IMR-90 (cell line): Measurements from ENCODE around the gene PRF1. TPM values are rescaled to one million over a fixed set of nuclear protein-coding genes. Genes with fewer than 3 reads are reported as not detected.
A peak's percentile ranks its signal among the peaks of the same experiment; 100 is the strongest.

ENCODE experiments used
- ATAC-seq: fragments of 200-7000 bp; cut with Tn5 transposase; 2 replicates; pipeline ENCODE4 v1.9.1; 2020; ENCODE audit warnings: low read depth, mild to moderate bottlenecking, moderate library complexity
- BruUV-seq: library from RNA; stranded (reverse); fragments of 400-500 nt; replicated peaks from 2 replicates; lab custom pipeline; 2021; lab: Mats Ljungman, UMichigan
- CTCF ChIA-PET: fragments of 300-600 bp; formaldehyde crosslinking; extraction: SDS; loops from one replicate; lab custom pipeline; 2021; ENCODE audit warnings: antibody characterized with exemption; lab: Yijun Ruan, JAX
- POLR2A ChIA-PET: fragments of 300-600 bp; sonication (Branson Sonifier 250); formaldehyde crosslinking; loops from one replicate; lab custom pipeline; 2022; ENCODE audit warnings: antibody characterized with exemption; ENCODE audit not compliant: unreplicated experiment; lab: Charles Lee
- DNase-seq: peaks from one replicate; pipeline ENCODE4 v3.0.0; 2013
- H2AFZ ChIP-seq: replicated peaks from 2 replicates; pipeline ENCODE3; 2013; ENCODE audit warnings: low read length, mild to moderate bottlenecking; ENCODE audit not compliant: poor library complexity
- H2AK5ac ChIP-seq: 2 replicates; pipeline ENCODE4 v1.6.1; 2013; ENCODE audit warnings: low read depth, low read length, inconsistent platforms
- H2AK9ac ChIP-seq: replicated peaks from 2 replicates; pipeline ENCODE3; 2013; ENCODE audit warnings: mild to moderate bottlenecking, low read depth, low read length, moderate library complexity; ENCODE audit not compliant: poor library complexity
- H2BK120ac ChIP-seq: 2 replicates; pipeline ENCODE4 v1.6.1; 2013; ENCODE audit warnings: low read depth, low read length, inconsistent platforms
- H2BK15ac ChIP-seq: 3 replicates; pipeline ENCODE4 v1.6.1; 2013; ENCODE audit warnings: low read depth, low read length, inconsistent platforms
- H2BK20ac ChIP-seq: 2 replicates; pipeline ENCODE4 v1.6.1; 2013; ENCODE audit warnings: low read depth, mild to moderate bottlenecking, inconsistent platforms, low read length, moderate library complexity
- H2BK5ac ChIP-seq: 2 replicates; pipeline ENCODE4 v1.6.1; 2013; ENCODE audit warnings: mild to moderate bottlenecking, low read depth, low read length, inconsistent platforms; ENCODE audit not compliant: poor library complexity, severe bottlenecking
- H3K14ac ChIP-seq: replicated peaks from 2 replicates; pipeline ENCODE4 v1.6.1; 2013; ENCODE audit warnings: low read depth, low read length, inconsistent platforms
- H3K18ac ChIP-seq: 2 replicates; pipeline ENCODE4 v1.6.1; 2013; ENCODE audit warnings: low read depth, low read length, control low read depth
- H3K23ac ChIP-seq: 2 replicates; pipeline ENCODE4 v1.6.1; 2013; ENCODE audit warnings: low read depth, low read length, inconsistent platforms
- H3K27ac ChIP-seq: 2 replicates; pipeline ENCODE4 v1.5.1; 2013; ENCODE audit warnings: mild to moderate bottlenecking, control low read depth, low read length; ENCODE audit not compliant: insufficient read depth
- H3K27me3 ChIP-seq: 2 replicates; pipeline ENCODE4 v1.6.1; 2013; ENCODE audit warnings: low read length; ENCODE audit not compliant: control insufficient read depth, insufficient read depth
- H3K36me3 ChIP-seq: 2 replicates; pipeline ENCODE4 v1.6.1; 2013; ENCODE audit warnings: low read length, mixed read lengths; ENCODE audit not compliant: control insufficient read depth, insufficient read depth
- H3K4ac ChIP-seq: 2 replicates; pipeline ENCODE4 v1.6.1; 2013; ENCODE audit warnings: low read depth, low read length, inconsistent platforms
- H3K4me1 ChIP-seq: 2 replicates; pipeline ENCODE4 v1.6.1; 2013; ENCODE audit warnings: low read length, mixed read lengths; ENCODE audit not compliant: control insufficient read depth, insufficient read depth
- H3K4me2 ChIP-seq: 2 replicates; pipeline ENCODE4 v1.6.1; 2013; ENCODE audit warnings: low read depth, mild to moderate bottlenecking, control low read depth, low read length, moderate library complexity
- H3K4me3 ChIP-seq: 2 replicates; pipeline ENCODE4 v1.5.1; 2013; ENCODE audit warnings: low read depth, mild to moderate bottlenecking, control low read depth, low read length, moderate library complexity; ENCODE audit not compliant: insufficient read depth
- H3K56ac ChIP-seq: 2 replicates; pipeline ENCODE4 v1.6.1; 2013; ENCODE audit warnings: low read length, inconsistent platforms; ENCODE audit not compliant: insufficient read depth; ENCODE audit errors: extremely low read depth
- H3K79me1 ChIP-seq, 2 experiments: 2 replicates each; pipeline ENCODE4 v1.6.1; 2013; ENCODE audit warnings: low read length in 2 of 2, inconsistent platforms in 1 of 2, low read depth in 1 of 2
- H3K9ac ChIP-seq: 2 replicates; pipeline ENCODE4 v1.6.1; 2013; ENCODE audit warnings: low read depth, low read length, control low read depth
- H3K9me1 ChIP-seq: 2 replicates; pipeline ENCODE4 v1.6.1; 2013; ENCODE audit warnings: low read length, inconsistent platforms; ENCODE audit not compliant: insufficient read depth
- H3K9me3 ChIP-seq: 2 replicates; pipeline ENCODE4 v1.6.1; 2013; ENCODE audit warnings: low read length; ENCODE audit not compliant: control insufficient read depth, insufficient read depth
- H4K20me1 ChIP-seq: 2 replicates; pipeline ENCODE4 v1.6.1; 2013; ENCODE audit warnings: low read length, inconsistent platforms; ENCODE audit not compliant: insufficient read depth
- H4K5ac ChIP-seq: 2 replicates; pipeline ENCODE4 v1.6.1; 2013; ENCODE audit warnings: mild to moderate bottlenecking, low read depth, low read length, control low read depth
- H4K8ac ChIP-seq, 2 experiments: 2 replicates each; pipeline ENCODE4 v1.6.1; 2013; ENCODE audit warnings: low read depth in 2 of 2, low read length in 2 of 2, control low read depth in 1 of 2, inconsistent platforms in 1 of 2
- H4K91ac ChIP-seq: 2 replicates; pipeline ENCODE4 v1.6.1; 2013; ENCODE audit warnings: low read depth, low read length, inconsistent platforms; ENCODE audit not compliant: insufficient read depth
- BHLHE40 ChIP-seq: fragments of 150-350 bp; IDR thresholded peaks from 2 replicates; pipeline ENCODE4 v1.6.1; 2016; ENCODE audit warnings: mild to moderate bottlenecking, low read depth, low read length
- CHD1 ChIP-seq: IDR thresholded peaks from 2 replicates; pipeline ENCODE4 v1.6.1; 2012; ENCODE audit warnings: low read depth, low read length, improper control_type of control experiment
- CTCF ChIP-seq: conservative IDR thresholded peaks from 2 replicates; pipeline ENCODE4 v1.5.1; 2012; ENCODE audit warnings: mild to moderate bottlenecking, low read depth, low read length, improper control_type of control experiment
- ELK1 ChIP-seq: fragments of 150-350 bp; IDR thresholded peaks from 2 replicates; pipeline ENCODE4 v1.6.1; 2016; ENCODE audit warnings: low read depth, mild to moderate bottlenecking, low read length, moderate library complexity, borderline replicate concordance
- FOS ChIP-seq: fragments of 150-350 bp; IDR thresholded peaks from 2 replicates; pipeline ENCODE4 v1.6.1; 2016; ENCODE audit warnings: low read depth, low read length
- MAZ ChIP-seq: IDR thresholded peaks from 2 replicates; pipeline ENCODE4 v1.6.1; 2012; ENCODE audit warnings: low read depth, mild to moderate bottlenecking, low read length, improper control_type of control experiment, moderate library complexity, borderline replicate concordance
- MXI1 ChIP-seq: IDR thresholded peaks from 2 replicates; pipeline ENCODE4 v1.6.1; 2012; ENCODE audit warnings: low read depth, mild to moderate bottlenecking, low read length, moderate library complexity, borderline replicate concordance
- POLR2A ChIP-seq: IDR thresholded peaks from 2 replicates; pipeline ENCODE4 v1.6.1; 2012; ENCODE audit warnings: mild to moderate bottlenecking, low read depth, low read length
- RCOR1 ChIP-seq: IDR thresholded peaks from 2 replicates; pipeline ENCODE4 v1.6.1; 2012; ENCODE audit warnings: mild to moderate bottlenecking, low read length, improper control_type of control experiment; ENCODE audit not compliant: insufficient replicate concordance
- RFX5 ChIP-seq: IDR thresholded peaks from 2 replicates; pipeline ENCODE4 v1.8.0; 2012; ENCODE audit warnings: low read depth, mild to moderate bottlenecking, low read length, moderate library complexity
- SMC3 ChIP-seq: fragments of 150-350 bp; IDR thresholded peaks from 2 replicates; pipeline ENCODE4 v1.6.1; 2016; ENCODE audit warnings: low read depth, mild to moderate bottlenecking, antibody characterized with exemption, low read length, moderate library complexity
- WGBS, 2 experiments: methylation state at CpG; one replicate each; pipeline versions ENCODE4 v1.1.5 to v1.1.7; 2013; ENCODE audit warnings: missing lambda C conversion rate in 2 of 2; ENCODE audit not compliant: insufficient read length in 1 of 2; ENCODE audit errors: extremely low coverage in 2 of 2; 5-methylcytosine and 5-hydroxymethylcytosine counted together
- dilution Hi-C: fragments of 300-500 bp; cut with HindIII; formaldehyde crosslinking; loops from one replicate; pipeline ENCODE4 v1.14.3; 2018; ENCODE audit warnings: low sequenced_read_pairs; ENCODE audit not compliant: unreplicated experiment
- in situ Hi-C: fragments of 300-500 bp; cut with MboI; formaldehyde crosslinking; loops from 3 replicates; pipeline ENCODE4 v1.14.3; 2019; ENCODE audit warnings: low sequenced_read_pairs, inconsistent platforms, mixed read lengths
- intact Hi-C: fragments of 100-400 bp; cut with micrococcal nuclease; formaldehyde crosslinking; loops from 2 replicates; pipeline ENCODE4 v1.10.0; 2022
- polyA plus RNA-seq, 3 experiments: library from polyadenylated mRNA; depleted of rRNA; stranded (reverse); fragments of >200 nt; gene quantifications; 2 replicates each; pipeline ENCODE4 v1.2.3, GENCODE V29; 2012; ENCODE audit warnings: low replicate concordance in 1 of 3
- total RNA-seq: library from RNA; depleted of rRNA; stranded (reverse); fragments of >200 nt; gene quantifications from 2 replicates; pipeline ENCODE4 v1.2.3, GENCODE V29; 2012

Gene PRF1
- total and polyA plus RNA-seq, 2 of the 4 experiments (the other 2 are of a cell fraction): not detected

GRCh38 chr10:70578371-70578947 lies 24.1 kb downstream of the PRF1 start:
- no peak overlapping the region for H4K8ac ChIP-seq
- H4K20me1 ChIP-seq: no peaks in the 10 kb centered on the region
- no peak overlapping the region for H3K27ac ChIP-seq
- no peak overlapping the region for H2BK5ac ChIP-seq
- H2BK120ac ChIP-seq: no peak overlapping the region
- H3K9me1 ChIP-seq: 0 out of 2 replicates have a peak, but pooled peaks cover 3% of the 10 kb centered on the region
- no peak overlapping the region for H3K23ac ChIP-seq
- ChIA-PET CTCF (no interaction called here), POLR2A (no interaction called here)
- H2AK5ac ChIP-seq: no peak overlapping the region
- H4K91ac ChIP-seq: no peak overlapping the region
- in situ Hi-C loops (no loop called here), intact Hi-C loops (no loop called here), dilution Hi-C loops (no loop called here)
- H3K56ac ChIP-seq: no peak overlapping the region
- no peak overlapping the region for H3K4me3 ChIP-seq
- H3K27me3 ChIP-seq: peaks cover 4% of the 10 kb centered on the region
- no peaks in the 10 kb centered on the region for H3K9me3 ChIP-seq
- no peak for ATAC-seq
- peak overlapping the region; percentile 17; the same call in 1 of the 2 replicates for H3K4me2 ChIP-seq
- H4K5ac ChIP-seq: no peak overlapping the region
- H2AK9ac ChIP-seq: no peak overlapping the region
- H3K4me1 ChIP-seq: 0 out of 2 replicates have a peak, but pooled peaks cover 2% of the 10 kb centered on the region
- peak; percentile 56 for DNase-seq
- H2AFZ ChIP-seq: no peak overlapping the region
- TF ChIP-seq ELK1 (no peak), MAZ (no peak), FOS (no peak), CTCF (no peak), CHD1 (no peak), SMC3 (no peak), RCOR1 (no peak), BHLHE40 (no peak), POLR2A (no peak), MXI1 (no peak), RFX5 (no peak)
- H3K18ac ChIP-seq: no peak overlapping the region
- H2BK15ac ChIP-seq: no peak overlapping the region
- H3K9ac ChIP-seq: no peak overlapping the region
- BruUV-seq: no TSS peak
- WGBS, 2 experiments: no CpG with 5 or more reads among the region's 7 CpGs
- H3K14ac ChIP-seq: no peak overlapping the region
- no peaks in the 10 kb centered on the region for H3K36me3 ChIP-seq
- no peak overlapping the region for H2BK20ac ChIP-seq
- H3K79me1 ChIP-seq: no peaks in the 10 kb centered on the region
- no peak overlapping the region for H3K4ac ChIP-seq
